ENCODE results near the gene ZFAND3. TPM values are rescaled to one million over a fixed set of nuclear protein-coding genes. Genes with fewer than 3 reads are reported as not detected.

Gene ZFAND3
- total RNA-seq, 1 experiment from 2014 or later = 75.0 TPM

- Mint-ChIP-seq H3K27me3 (ENCODE audit: unreplicated experiment) (peaks cover 16% of the 10 kb centered on the region), H3K27ac (ENCODE audit: unreplicated experiment) (no peak overlapping the region), H3K4me1 (ENCODE audit: low read depth, unreplicated experiment) (peaks cover 21% of the 10 kb centered on the region), H3K9me3 (ENCODE audit: low read depth, unreplicated experiment) (no peaks in the 10 kb centered on the region), H3K4me3 (ENCODE audit: low read depth, unreplicated experiment) (no peak overlapping the region), H3K36me3 (ENCODE audit: insufficient read depth, unreplicated experiment) (peaks cover 13% of the 10 kb centered on the region)
- CTCF ChIA-PET = no interaction called here
- DNase-seq = no peak
- no peak for TF ChIP-seq CTCF (IDR thresholded peaks at IDR 0.05; ENCODE audit: unreplicated experiment)
- intact Hi-C loops (cut with micrococcal nuclease; ENCODE audit: unreplicated experiment) = no loop called here
- BruUV-seq (replicated peaks) = no TSS peak
These were observed 5.2 kb upstream of the ZFAND3 start for GRCh38 chr6:37814374-37814773.

- BruUV-seq (replicated peaks) = no TSS peak
- intact Hi-C loops (cut with micrococcal nuclease; ENCODE audit: unreplicated experiment) = no loop called here
- Mint-ChIP-seq H3K4me1 (ENCODE audit: low read depth, unreplicated experiment) (peaks cover 25% of the 10 kb centered on the region), H3K36me3 (ENCODE audit: insufficient read depth, unreplicated experiment) (peaks cover 37% of the 10 kb centered on the region), H3K27me3 (ENCODE audit: unreplicated experiment) (peaks cover 14% of the 10 kb centered on the region), H3K27ac (ENCODE audit: unreplicated experiment) (no peak overlapping the region), H3K4me3 (ENCODE audit: low read depth, unreplicated experiment) (peak overlapping the region; percentile 8), H3K9me3 (ENCODE audit: low read depth, unreplicated experiment) (no peaks in the 10 kb centered on the region)
- DNase-seq = no peak
- CTCF ChIA-PET = no interaction called here
- TF ChIP-seq CTCF (IDR thresholded peaks at IDR 0.05; ENCODE audit: unreplicated experiment) = no peak
These were observed 2.7 kb upstream of the ZFAND3 start for GRCh38 chr6:37816599-37817375.

- no peak for TF ChIP-seq CTCF (IDR thresholded peaks at IDR 0.05; ENCODE audit: unreplicated experiment)
- BruUV-seq (replicated peaks) = TSS peak; percentile 86
- CTCF ChIA-PET = interaction anchor here (1.0 to 2.6 kb wide), 4 partner anchors 12 to 121 kb away, joined by 4 to 20 read pairs (median 6); partner anchors contain the start of gene MDGA1
- intact Hi-C loops (cut with micrococcal nuclease; ENCODE audit: unreplicated experiment) = no loop called here
- Mint-ChIP-seq H3K4me3 (ENCODE audit: low read depth, unreplicated experiment) (peak overlapping the region; percentile 98), H3K27me3 (ENCODE audit: unreplicated experiment) (peaks cover 14% of the 10 kb centered on the region), H3K27ac (ENCODE audit: unreplicated experiment) (peak overlapping the region; percentile 99), H3K36me3 (ENCODE audit: insufficient read depth, unreplicated experiment) (peaks cover 53% of the 10 kb centered on the region), H3K9me3 (ENCODE audit: low read depth, unreplicated experiment) (no peaks in the 10 kb centered on the region), H3K4me1 (ENCODE audit: low read depth, unreplicated experiment) (peaks cover 44% of the 10 kb centered on the region)
- peak; percentile 94 for DNase-seq
These were observed 871 bp upstream of the ZFAND3 start for GRCh38 chr6:37818536-37819176.

GRCh38 chr6:37819802-37820717 lies 533 bp downstream of the ZFAND3 start:
- Mint-ChIP-seq H3K27me3 (ENCODE audit: unreplicated experiment) (peaks cover 14% of the 10 kb centered on the region), H3K36me3 (ENCODE audit: insufficient read depth, unreplicated experiment) (peaks cover 53% of the 10 kb centered on the region), H3K9me3 (ENCODE audit: low read depth, unreplicated experiment) (no peaks in the 10 kb centered on the region), H3K27ac (ENCODE audit: unreplicated experiment) (peak overlapping the region; percentile 99), H3K4me3 (ENCODE audit: low read depth, unreplicated experiment) (peak overlapping the region; percentile 98), H3K4me1 (ENCODE audit: low read depth, unreplicated experiment) (peaks cover 58% of the 10 kb centered on the region)
- BruUV-seq (replicated peaks) = no TSS peak
- intact Hi-C loops (cut with micrococcal nuclease; ENCODE audit: unreplicated experiment) = loop anchor here (5.0 kb wide), 2 partner anchors 37 to 192 kb away; no protein-coding TSS in a partner anchor
- no peak for TF ChIP-seq CTCF (IDR thresholded peaks at IDR 0.05; ENCODE audit: unreplicated experiment)
- peak; percentile 67 for DNase-seq
- CTCF ChIA-PET = interaction anchor here (0.5 to 2.6 kb wide), 7 partner anchors 26 to 495 kb away, joined by 3 to 20 read pairs (median 4); no protein-coding TSS in a partner anchor

All from Calu3 (cell line).